Measurements from ENCODE around the gene R3HDM2.

Gene R3HDM2

DNA sequence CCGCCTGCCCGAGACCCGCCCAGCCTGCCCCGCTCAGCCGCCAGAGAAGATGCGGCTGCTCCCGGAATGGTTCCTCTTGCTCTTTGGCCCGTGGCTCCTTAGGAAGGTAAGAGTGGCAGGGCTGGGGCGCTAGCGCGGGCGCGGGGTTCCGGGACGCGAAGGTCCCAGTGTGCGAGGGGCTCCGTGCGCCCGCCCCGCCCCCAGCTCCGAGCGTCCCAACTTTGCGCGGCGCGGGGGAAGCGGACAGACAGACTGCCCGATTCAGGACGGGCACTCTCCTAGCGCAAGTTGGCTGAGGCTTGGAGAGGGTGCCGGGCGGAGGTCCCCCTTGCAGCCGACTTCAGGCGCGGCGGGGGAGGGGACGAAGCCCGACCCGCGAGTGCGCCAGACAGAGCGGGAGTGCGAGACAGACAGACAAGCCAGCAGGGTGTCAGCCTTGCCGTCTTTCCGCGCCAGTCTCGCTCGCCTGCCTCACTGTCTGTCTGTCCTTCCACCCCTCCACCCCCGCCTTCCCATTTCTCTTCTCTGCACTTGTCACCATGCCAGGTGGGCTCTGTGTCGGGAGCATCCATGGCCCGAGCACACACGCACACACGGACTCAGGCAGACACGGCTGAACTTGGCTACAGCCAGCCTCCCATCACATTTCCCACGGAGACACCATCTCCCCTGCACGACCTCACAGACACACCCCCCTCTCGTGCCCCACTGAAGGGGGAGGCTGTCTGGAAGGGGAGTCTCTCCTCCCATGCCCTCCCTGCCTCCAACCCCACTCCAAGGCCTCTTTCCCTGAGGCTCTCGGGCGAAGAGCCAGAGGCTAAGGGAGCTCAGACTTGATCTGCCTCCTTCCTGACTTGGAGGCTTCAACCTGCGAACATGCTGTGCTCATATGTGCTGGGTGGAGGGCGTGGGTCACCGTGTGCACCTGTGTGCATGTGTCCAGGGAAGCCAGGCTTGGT, 213.6 kb downstream of the R3HDM2 start:
- no peaks in the 10 kb centered on the region for H3K36me3 ChIP-seq (ENCODE audit: insufficient read depth, low read length)
- no peaks in the 10 kb centered on the region for H3K9me3 ChIP-seq (ENCODE audit: insufficient read depth, low read depth, low read length)
- H3K9me2 ChIP-seq (replicated peaks; ENCODE audit: low read depth, low read length) = no peaks in the 10 kb centered on the region
- H3K4me1 ChIP-seq (ENCODE audit: insufficient read depth, low read length, poor library complexity, severe bottlenecking) = peaks cover 9% of the 10 kb centered on the region
- H3K27me3 ChIP-seq (ENCODE audit: insufficient read depth, low read length, poor library complexity, severe bottlenecking) = no peaks in the 10 kb centered on the region
- no peaks in the 10 kb centered on the region for H4K20me1 ChIP-seq (ENCODE audit: insufficient read depth, low read length, poor library complexity, severe bottlenecking)
- H3K4me3 ChIP-seq (ENCODE audit: low read length, poor library complexity, severe bottlenecking) = no peak overlapping the region
- H2AFZ ChIP-seq (ENCODE audit: low read length) = no peak overlapping the region
- TF ChIP-seq EZH2phosphoT487 (IDR thresholded peaks at IDR 0.05; ENCODE audit: borderline replicate concordance) = no peak
- TF ChIP-seq, protein P1, sequence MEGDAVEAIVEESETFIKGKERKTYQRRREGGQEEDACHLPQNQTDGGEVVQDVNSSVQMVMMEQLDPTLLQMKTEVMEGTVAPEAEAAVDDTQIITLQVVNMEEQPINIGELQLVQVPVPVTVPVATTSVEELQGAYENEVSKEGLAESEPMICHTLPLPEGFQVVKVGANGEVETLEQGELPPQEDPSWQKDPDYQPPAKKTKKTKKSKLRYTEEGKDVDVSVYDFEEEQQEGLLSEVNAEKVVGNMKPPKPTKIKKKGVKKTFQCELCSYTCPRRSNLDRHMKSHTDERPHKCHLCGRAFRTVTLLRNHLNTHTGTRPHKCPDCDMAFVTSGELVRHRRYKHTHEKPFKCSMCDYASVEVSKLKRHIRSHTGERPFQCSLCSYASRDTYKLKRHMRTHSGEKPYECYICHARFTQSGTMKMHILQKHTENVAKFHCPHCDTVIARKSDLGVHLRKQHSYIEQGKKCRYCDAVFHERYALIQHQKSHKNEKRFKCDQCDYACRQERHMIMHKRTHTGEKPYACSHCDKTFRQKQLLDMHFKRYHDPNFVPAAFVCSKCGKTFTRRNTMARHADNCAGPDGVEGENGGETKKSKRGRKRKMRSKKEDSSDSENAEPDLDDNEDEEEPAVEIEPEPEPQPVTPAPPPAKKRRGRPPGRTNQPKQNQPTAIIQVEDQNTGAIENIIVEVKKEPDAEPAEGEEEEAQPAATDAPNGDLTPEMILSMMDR (conservative IDR thresholded peaks at IDR 0.05; ENCODE audit: low read length) = no peak
- no peaks in the 10 kb centered on the region for H3K79me2 ChIP-seq (ENCODE audit: insufficient read depth, low read length)
- no peak overlapping the region for H3K9ac ChIP-seq (ENCODE audit: low read depth, low read length, poor library complexity, severe bottlenecking)
- H3F3A ChIP-seq (ENCODE audit: low read depth) = no peaks in the 10 kb centered on the region
- H3K4me2 ChIP-seq (ENCODE audit: low read depth, low read length, poor library complexity, severe bottlenecking) = no peak overlapping the region

DNA sequence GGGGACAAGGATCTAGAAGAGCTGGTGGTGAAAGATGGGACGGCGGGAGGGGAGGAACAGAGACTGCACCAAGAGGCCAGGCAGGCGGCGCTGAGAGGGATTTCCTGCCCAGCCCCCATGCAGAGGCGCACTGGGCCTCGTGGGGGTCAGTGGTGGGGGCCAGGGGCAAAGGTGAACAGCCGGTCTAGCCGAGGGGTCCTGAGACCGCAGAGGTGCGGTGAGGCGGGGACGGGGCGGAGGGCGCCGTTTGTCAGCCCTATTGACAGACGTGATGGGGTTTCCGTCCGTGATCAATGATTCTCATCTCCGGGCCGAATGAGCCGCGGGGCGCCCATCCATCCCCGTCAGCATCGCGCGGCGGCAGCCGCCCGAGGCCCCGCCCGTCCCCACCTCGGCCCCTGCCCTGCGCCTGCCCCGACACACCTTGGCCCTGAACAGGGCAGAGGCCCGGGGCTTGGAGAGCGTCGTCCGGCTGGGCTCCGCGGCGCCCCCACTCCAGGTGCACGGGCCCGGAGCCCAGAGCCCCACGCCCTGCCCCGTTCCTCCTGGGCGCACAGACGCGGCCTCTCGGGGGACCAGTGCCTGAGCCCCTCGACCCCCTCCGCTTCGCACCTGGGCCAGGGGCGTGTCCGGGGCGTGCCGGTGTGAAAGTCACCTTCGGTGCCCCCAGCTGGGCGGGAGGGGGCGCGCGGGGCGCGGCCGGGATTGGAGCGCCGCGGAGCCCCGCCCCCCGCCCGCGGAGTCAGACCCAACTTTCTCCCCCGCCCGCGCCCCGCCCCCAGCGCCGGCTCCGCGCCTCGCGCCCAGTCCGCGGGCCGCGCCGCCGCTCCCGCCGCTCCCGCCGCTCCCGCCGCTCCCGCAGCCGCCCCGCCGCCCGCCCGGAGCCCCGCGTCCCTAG, 214.6 kb downstream of the R3HDM2 start, which contains the start of gene NXPH4:
TSS of gene NXPH4 (plus strand) at position 781 of the 898 bp plus-strand sequence. CDS start 176 bp downstream, outside the sequence.
- H3K4me2 ChIP-seq (ENCODE audit: low read depth, low read length, poor library complexity, severe bottlenecking) = no peak within 1 kb of the TSS
- H3F3A ChIP-seq (ENCODE audit: low read depth) = no peaks in the 10 kb centered on the region
- no peaks in the 10 kb centered on the region for H3K79me2 ChIP-seq (ENCODE audit: insufficient read depth, low read length)
- H3K4me3 ChIP-seq (ENCODE audit: low read length, poor library complexity, severe bottlenecking) = no peak within 1 kb of the TSS
- no peaks in the 10 kb centered on the region for H3K9me2 ChIP-seq (replicated peaks; ENCODE audit: low read depth, low read length)
- H3K4me1 ChIP-seq (ENCODE audit: insufficient read depth, low read length, poor library complexity, severe bottlenecking) = peaks cover 9% of the 10 kb centered on the region
- TF ChIP-seq EZH2phosphoT487 (IDR thresholded peaks at IDR 0.05; ENCODE audit: borderline replicate concordance) = no peak
- TF ChIP-seq, protein P1 (conservative IDR thresholded peaks at IDR 0.05; ENCODE audit: low read length) = no peak
- H3K9ac ChIP-seq (ENCODE audit: low read depth, low read length, poor library complexity, severe bottlenecking) = no peak within 1 kb of the TSS
- H2AFZ ChIP-seq (ENCODE audit: low read length) = no peak within 1 kb of the TSS
- no peaks in the 10 kb centered on the region for H3K36me3 ChIP-seq (ENCODE audit: insufficient read depth, low read length)
- H3K9me3 ChIP-seq (ENCODE audit: insufficient read depth, low read depth, low read length) = no peaks in the 10 kb centered on the region
- no peaks in the 10 kb centered on the region for H4K20me1 ChIP-seq (ENCODE audit: insufficient read depth, low read length, poor library complexity, severe bottlenecking)
- no peaks in the 10 kb centered on the region for H3K27me3 ChIP-seq (ENCODE audit: insufficient read depth, low read length, poor library complexity, severe bottlenecking)

- Histone ChIP-seq H3K4me3 (ENCODE audit: low read length, poor library complexity, severe bottlenecking) (no peak overlapping the region), H3K9me3 (ENCODE audit: insufficient read depth, low read depth, low read length) (no peaks in the 10 kb centered on the region), H4K20me1 (ENCODE audit: insufficient read depth, low read length, poor library complexity, severe bottlenecking) (no peaks in the 10 kb centered on the region), H2AFZ (ENCODE audit: low read length) (no peak overlapping the region), H3K36me3 (ENCODE audit: insufficient read depth, low read length) (no peaks in the 10 kb centered on the region), H3K79me2 (ENCODE audit: insufficient read depth, low read length) (no peaks in the 10 kb centered on the region), H3K4me2 (ENCODE audit: low read depth, low read length, poor library complexity, severe bottlenecking) (no peak overlapping the region), H3F3A (ENCODE audit: low read depth) (no peaks in the 10 kb centered on the region), H3K9ac (ENCODE audit: low read depth, low read length, poor library complexity, severe bottlenecking) (no peak overlapping the region), H3K9me2 (replicated peaks; ENCODE audit: low read depth, low read length) (no peaks in the 10 kb centered on the region), H3K4me1 (ENCODE audit: insufficient read depth, low read length, poor library complexity, severe bottlenecking) (peaks cover 9% of the 10 kb centered on the region), H3K27me3 (ENCODE audit: insufficient read depth, low read length, poor library complexity, severe bottlenecking) (no peaks in the 10 kb centered on the region)
- TF ChIP-seq, protein P1 (conservative IDR thresholded peaks at IDR 0.05; ENCODE audit: low read length) = no peak
- no peak for TF ChIP-seq EZH2phosphoT487 (IDR thresholded peaks at IDR 0.05; ENCODE audit: borderline replicate concordance)
Measured at GRCh38 chr12:57215668-57216013, 215.2 kb downstream of the R3HDM2 start.
